Measurements from ENCODE around the gene RGS14. TPM values are rescaled to one million over a fixed set of nuclear protein-coding genes. Genes with fewer than 3 reads are reported as not detected.

RGS14 gene
- polyA plus RNA-seq, 1 donor (not counting 4 experiments of a cell fraction or from before 2014, with no cell fraction given) = 8.6 TPM

DNA sequence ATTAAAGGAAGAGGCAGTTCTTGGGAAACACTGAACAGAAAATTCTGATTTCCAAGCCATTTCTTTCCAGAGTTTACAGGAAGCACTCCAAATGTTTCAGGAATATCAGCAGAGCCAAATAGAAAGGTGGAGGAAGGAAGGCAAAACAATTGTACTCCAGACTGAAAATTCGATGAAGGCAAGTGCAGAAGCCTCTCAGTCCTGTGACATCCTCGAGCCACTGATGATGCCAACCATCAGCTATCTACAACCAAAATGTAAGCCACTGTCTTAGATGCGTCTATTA is 8.4 kb upstream of the RGS14 start:
- TF ChIP-seq, protein P1, sequence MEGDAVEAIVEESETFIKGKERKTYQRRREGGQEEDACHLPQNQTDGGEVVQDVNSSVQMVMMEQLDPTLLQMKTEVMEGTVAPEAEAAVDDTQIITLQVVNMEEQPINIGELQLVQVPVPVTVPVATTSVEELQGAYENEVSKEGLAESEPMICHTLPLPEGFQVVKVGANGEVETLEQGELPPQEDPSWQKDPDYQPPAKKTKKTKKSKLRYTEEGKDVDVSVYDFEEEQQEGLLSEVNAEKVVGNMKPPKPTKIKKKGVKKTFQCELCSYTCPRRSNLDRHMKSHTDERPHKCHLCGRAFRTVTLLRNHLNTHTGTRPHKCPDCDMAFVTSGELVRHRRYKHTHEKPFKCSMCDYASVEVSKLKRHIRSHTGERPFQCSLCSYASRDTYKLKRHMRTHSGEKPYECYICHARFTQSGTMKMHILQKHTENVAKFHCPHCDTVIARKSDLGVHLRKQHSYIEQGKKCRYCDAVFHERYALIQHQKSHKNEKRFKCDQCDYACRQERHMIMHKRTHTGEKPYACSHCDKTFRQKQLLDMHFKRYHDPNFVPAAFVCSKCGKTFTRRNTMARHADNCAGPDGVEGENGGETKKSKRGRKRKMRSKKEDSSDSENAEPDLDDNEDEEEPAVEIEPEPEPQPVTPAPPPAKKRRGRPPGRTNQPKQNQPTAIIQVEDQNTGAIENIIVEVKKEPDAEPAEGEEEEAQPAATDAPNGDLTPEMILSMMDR (optimal IDR thresholded peaks at IDR 0.05 in 1 of 3, IDR thresholded peaks at IDR 0.05 in 1 of 3, conservative IDR thresholded peaks at IDR 0.05 in 1 of 3; ENCODE audit: extremely low read depth in 1 of 3, insufficient read depth in 2 of 3, low read length in 3 of 3) = no peak
- no peak for TF ChIP-seq EZH2 (IDR thresholded peaks at IDR 0.05; ENCODE audit: low read length)
- dilution Hi-C loops (cut with MboI; ENCODE audit: extremely low pct_ligation_motif_present, low sequenced_read_pairs) = no loop called here
- peak overlapping the region; percentile 95 for H3K4me2 ChIP-seq (ENCODE audit: control insufficient read depth, extremely low read depth, insufficient read depth, low read depth, low read length)
- H3K9ac ChIP-seq (ENCODE audit: control insufficient read depth, extremely low read depth, insufficient read depth, low read length) = no peak overlapping the region
- peaks cover 63% of the 10 kb centered on the region for H3K79me2 ChIP-seq (ENCODE audit: control insufficient read depth, insufficient read depth, low read length)
- no peak overlapping the region for H3K27ac ChIP-seq (ENCODE audit: control insufficient read depth, insufficient read depth, low read length)
- no peaks in the 10 kb centered on the region for H3K27me3 ChIP-seq (ENCODE audit: control insufficient read depth, extremely low read depth, insufficient read depth, low read length)
- no peak for DNase-seq (ENCODE audit: low read depth, low spot score)
- H3K4me1 ChIP-seq (ENCODE audit: control insufficient read depth, extremely low read depth, insufficient read depth, low read length) = peaks cover 25% of the 10 kb centered on the region
- peaks cover 4% of the 10 kb centered on the region for H4K20me1 ChIP-seq (ENCODE audit: control insufficient read depth, extremely low read depth, insufficient read depth, low read length)
- FAIRE-seq = no peak
- peaks cover 12 to 23% of the 10 kb centered on the region in 2 experiments for H3K36me3 ChIP-seq (ENCODE audit: control insufficient read depth in 2 of 2, extremely low read depth in 1 of 2, insufficient read depth in 2 of 2, low read length in 2 of 2)
- H3K4me3 ChIP-seq (ENCODE audit: control insufficient read depth in 2 of 3, extremely low read depth in 1 of 3, insufficient read depth in 2 of 3, low read depth in 1 of 3, low read length in 3 of 3) = no peak overlapping the region
- no peaks in the 10 kb centered on the region for H3K9me1 ChIP-seq (ENCODE audit: control insufficient read depth, extremely low read depth, insufficient read depth, low read length)
- H2AFZ ChIP-seq (ENCODE audit: control insufficient read depth, low read length) = no peak overlapping the region
- H3K9me3 ChIP-seq (ENCODE audit: control insufficient read depth, low read depth, low read length) = no peaks in the 10 kb centered on the region

DNA sequence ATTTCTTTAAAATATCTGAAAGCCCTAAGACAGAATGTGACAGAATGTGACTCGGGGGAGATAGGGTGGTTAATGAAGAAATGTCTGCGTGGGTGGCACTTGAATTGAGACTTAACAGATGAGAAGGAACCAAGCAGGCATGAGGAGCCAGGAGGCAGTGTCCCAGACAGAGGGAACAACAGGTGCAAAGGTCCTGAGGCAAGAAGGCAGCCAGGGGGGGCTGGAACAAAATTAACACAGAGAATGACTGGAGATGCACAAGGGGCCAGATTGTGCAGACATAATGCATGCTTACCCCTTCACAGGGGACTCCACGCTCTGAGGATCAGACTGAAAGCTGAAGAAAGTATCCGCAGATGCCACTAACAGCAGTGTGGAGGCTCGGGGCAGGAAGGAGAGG is 8.0 kb upstream of the RGS14 start:
- H3K9me1 ChIP-seq (ENCODE audit: control insufficient read depth, extremely low read depth, insufficient read depth, low read length) = no peaks in the 10 kb centered on the region
- peaks cover 61% of the 10 kb centered on the region for H3K79me2 ChIP-seq (ENCODE audit: control insufficient read depth, insufficient read depth, low read length)
- H3K9me3 ChIP-seq (ENCODE audit: control insufficient read depth, low read depth, low read length) = no peaks in the 10 kb centered on the region
- FAIRE-seq (no peak), DNase-seq (ENCODE audit: low read depth, low spot score) (no peak)
- H4K20me1 ChIP-seq (ENCODE audit: control insufficient read depth, extremely low read depth, insufficient read depth, low read length) = peaks cover 4% of the 10 kb centered on the region
- no peaks in the 10 kb centered on the region for H3K27me3 ChIP-seq (ENCODE audit: control insufficient read depth, extremely low read depth, insufficient read depth, low read length)
- peak overlapping the region; percentile 95 for H3K4me2 ChIP-seq (ENCODE audit: control insufficient read depth, extremely low read depth, insufficient read depth, low read depth, low read length)
- peaks cover 12 to 23% of the 10 kb centered on the region in 2 experiments for H3K36me3 ChIP-seq (ENCODE audit: control insufficient read depth in 2 of 2, extremely low read depth in 1 of 2, insufficient read depth in 2 of 2, low read length in 2 of 2)
- H3K9ac ChIP-seq (ENCODE audit: control insufficient read depth, extremely low read depth, insufficient read depth, low read length) = peak overlapping the region; percentile 98
- H3K4me1 ChIP-seq (ENCODE audit: control insufficient read depth, extremely low read depth, insufficient read depth, low read length) = peaks cover 25% of the 10 kb centered on the region
- peak overlapping the region in 1 of 3 experiments; percentile 92 for H3K4me3 ChIP-seq (ENCODE audit: control insufficient read depth in 2 of 3, extremely low read depth in 1 of 3, insufficient read depth in 2 of 3, low read depth in 1 of 3, low read length in 3 of 3)
- no peak overlapping the region for H3K27ac ChIP-seq (ENCODE audit: control insufficient read depth, insufficient read depth, low read length)
- dilution Hi-C loops (cut with MboI; ENCODE audit: extremely low pct_ligation_motif_present, low sequenced_read_pairs) = no loop called here
- no peak overlapping the region for H2AFZ ChIP-seq (ENCODE audit: control insufficient read depth, low read length)
- TF ChIP-seq EZH2 (IDR thresholded peaks at IDR 0.05; ENCODE audit: low read length) = no peak
- TF ChIP-seq, protein P1 (optimal IDR thresholded peaks at IDR 0.05 in 1 of 3, IDR thresholded peaks at IDR 0.05 in 1 of 3, conservative IDR thresholded peaks at IDR 0.05 in 1 of 3; ENCODE audit: extremely low read depth in 1 of 3, insufficient read depth in 2 of 3, low read length in 3 of 3) = no peak
